Right kidney (tissue), 1 donor: Measurements from ENCODE around the gene INO80.
"Not testable (repeated sequence)": the region's sequence is repeated elsewhere in the genome, so short reads cannot be mapped to it uniquely, and the experiment has no call there.

Experiments
- DNase-seq: peaks from one replicate; pipeline ENCODE4 v3.0.0-alpha.2; 2016

Gene INO80

DNA sequence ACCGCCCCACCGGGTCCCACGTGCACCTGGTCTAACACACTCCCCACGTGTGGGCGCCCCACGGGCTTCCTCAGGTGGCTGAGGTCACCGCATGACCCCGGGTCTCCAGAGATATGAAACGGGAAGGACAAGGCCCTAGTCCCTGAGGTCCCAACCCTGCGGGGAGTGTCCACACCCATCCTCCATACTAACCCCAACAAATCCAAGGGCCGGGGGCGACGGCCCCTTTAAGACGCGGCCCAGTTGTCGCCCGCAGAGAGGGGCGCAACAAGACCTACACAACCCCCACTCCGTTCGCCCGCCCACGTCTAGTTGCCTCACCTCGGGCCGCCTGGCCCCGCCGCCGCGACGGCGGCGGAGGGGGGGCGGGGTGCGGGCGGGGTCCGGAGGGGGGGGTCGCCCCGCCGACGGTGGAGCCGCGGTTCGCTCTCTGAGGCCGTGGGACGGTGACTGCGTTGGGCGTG, 396 bp downstream of the INO80 start:
- no peak for DNase-seq

DNA sequence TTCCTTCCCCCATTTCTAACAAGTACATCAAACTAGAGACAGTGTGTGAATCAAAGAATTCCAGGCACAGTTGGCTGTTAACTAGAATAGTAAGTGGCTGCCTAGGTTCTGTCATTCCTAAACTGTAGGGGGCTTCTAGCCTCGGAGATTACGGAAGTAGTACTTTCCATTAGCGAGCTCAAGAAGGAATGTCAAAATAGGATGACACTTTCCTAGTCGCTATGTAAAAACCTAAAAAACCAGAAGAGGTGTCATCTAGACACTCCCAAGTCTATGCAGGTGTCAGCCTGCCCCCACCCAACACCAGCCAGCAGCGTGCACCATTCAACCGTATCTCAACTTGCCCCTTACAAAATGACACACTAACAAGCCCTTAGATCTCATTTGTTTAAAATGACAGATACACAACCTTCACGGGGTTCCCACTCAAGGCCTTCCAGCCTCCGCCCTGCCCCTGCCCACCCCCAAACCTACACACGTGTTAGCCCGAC, 874 bp downstream of the INO80 start:
- DNase-seq = peak; percentile 74

GRCh38 chr15:41106947-41107346, 9.1 kb downstream of the INO80 start:
- no peak for DNase-seq

- DNase-seq = no peak
These were observed 10.4 kb downstream of the INO80 start for GRCh38 chr15:41105348-41106334.

- no peak for DNase-seq
These were observed 11.8 kb downstream of the INO80 start for GRCh38 chr15:41104234-41104633.

GRCh38 chr15:41102854-41103253, 13.2 kb downstream of the INO80 start:
- no peak for DNase-seq

- no peak for DNase-seq
These were observed 19.9 kb downstream of the INO80 start for GRCh38 chr15:41096178-41096577.

- no peak for DNase-seq
These were observed 31.1 kb downstream of the INO80 start for GRCh38 chr15:41085029-41085428.

GRCh38 chr15:41080144-41080543, 35.9 kb downstream of the INO80 start:
- no peak for DNase-seq

GRCh38 chr15:41079717-41080116, 36.4 kb downstream of the INO80 start:
- no peak for DNase-seq

DNA sequence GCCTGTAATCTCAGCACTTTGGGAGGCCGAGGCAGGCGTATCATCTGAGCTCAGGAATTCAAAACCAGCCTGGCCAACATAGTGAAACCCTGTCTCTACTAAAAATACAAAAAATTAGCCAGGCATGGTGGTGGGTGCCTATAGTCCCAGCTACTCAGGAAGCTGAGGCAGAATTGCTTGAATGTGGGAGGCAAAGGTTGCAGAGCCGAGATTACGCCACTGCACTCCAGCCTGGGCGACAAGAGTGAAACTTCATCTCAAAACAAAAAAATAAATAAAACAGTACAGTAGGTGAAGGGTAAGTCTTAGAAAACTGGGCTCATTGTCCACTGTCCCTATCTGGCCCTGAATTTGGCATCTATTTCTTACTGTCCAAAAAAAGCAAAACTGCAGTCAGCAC, 37.2 kb downstream of the INO80 start:
- not testable (repeated sequence) for DNase-seq

DNA sequence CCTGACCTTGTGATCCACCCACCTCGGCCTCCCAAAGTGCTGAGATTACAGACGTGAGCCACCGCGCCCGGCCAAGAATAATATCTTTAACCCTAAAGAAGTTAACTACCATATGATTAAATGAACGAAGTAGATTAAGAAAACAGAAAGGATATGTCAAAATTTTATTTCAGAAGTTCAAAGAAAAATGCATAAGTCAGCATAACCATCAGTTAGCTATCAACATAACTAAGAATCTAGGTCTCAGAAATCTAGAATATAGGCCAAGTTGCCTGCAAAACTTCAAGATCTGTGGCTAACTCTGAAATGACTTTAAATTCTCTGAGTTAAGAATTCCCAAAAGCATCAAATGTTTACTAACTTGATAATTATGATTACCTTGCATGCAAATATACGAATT, 38.0 kb downstream of the INO80 start:
- no peak for DNase-seq

- no peak for DNase-seq
These were observed 43.1 kb downstream of the INO80 start for GRCh38 chr15:41073028-41073427.

GRCh38 chr15:41072013-41072412, 44.1 kb downstream of the INO80 start:
- no peak for DNase-seq

GRCh38 chr15:41066516-41066915, 49.6 kb downstream of the INO80 start:
- DNase-seq = no peak

GRCh38 chr15:41061667-41062066, 54.4 kb downstream of the INO80 start:
- DNase-seq = no peak

DNA sequence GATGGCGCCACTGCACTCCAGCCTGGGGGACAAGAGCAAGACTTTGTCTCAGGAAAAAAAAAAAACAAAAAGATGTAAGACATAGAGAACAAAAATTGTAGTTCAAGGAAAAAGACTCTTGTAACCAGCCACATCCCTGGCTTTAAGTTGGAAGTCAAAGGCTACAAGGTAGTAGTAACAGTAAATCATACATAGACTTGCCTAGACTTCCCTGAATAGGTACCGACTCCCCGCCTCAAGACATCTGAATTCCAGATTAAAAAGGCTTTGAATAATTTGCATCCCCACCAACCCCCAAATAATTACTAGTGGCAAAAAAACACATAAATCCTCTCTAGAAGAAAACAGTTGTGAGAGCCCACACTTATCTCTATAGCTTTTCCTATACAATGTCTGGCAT, 55.6 kb downstream of the INO80 start:
- DNase-seq = no peak

DNA sequence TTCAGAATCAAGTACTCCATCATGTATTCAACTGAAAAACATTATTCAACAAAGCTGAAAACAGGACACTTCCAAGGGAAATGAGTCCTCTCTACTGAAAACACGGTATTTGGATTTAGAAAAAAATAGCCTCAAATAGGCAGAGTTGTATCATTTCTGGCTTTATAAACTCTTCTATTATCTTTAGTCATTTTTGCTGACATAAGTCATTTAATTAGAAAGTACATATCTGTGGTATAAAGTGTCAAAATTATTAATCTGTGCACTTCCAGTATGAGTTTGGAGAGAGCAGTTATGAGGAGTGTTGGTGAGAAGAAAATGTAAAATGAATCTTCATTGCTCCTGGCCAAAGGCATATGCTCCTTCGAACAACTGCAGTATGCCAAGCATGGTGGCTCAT, 59.3 kb downstream of the INO80 start:
- DNase-seq = no peak

DNA sequence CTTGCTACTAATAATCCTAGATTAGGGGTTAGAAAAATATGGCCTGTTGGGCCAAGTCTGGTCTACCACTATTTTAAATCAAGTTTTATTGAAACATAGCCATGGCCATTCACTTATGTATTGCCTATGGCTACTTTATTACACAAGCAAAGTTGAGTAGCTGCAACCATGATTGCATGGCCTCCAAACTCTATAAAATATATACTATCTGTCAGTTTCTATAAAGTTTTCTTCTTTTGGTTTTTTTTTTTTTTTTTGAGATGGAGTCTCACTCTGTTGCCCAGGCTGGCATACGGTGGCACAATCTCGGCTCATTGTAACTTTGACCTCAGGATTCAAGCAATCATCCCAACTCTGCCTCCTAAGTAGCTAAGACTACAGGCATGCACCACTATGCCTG, 60.4 kb downstream of the INO80 start:
- DNase-seq = no peak

DNA sequence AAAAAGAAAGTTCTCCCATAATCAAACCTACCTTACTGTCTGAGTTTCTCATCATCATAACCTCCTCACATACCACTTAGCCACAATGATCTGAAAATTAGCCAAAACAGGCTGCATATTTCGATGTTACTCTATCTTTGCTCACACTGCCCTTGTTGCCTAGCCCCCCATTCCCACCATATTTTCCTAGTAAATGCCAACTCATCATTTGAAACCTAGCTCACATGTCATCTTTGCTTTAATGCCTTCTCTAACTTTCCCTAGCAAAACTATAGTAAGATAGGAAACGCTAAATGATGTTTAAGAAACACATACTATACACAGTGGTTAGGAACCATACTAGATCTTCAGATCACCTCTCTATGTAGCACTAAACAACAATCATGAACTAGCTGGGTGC, 64.9 kb downstream of the INO80 start:
- DNase-seq = no peak

DNA sequence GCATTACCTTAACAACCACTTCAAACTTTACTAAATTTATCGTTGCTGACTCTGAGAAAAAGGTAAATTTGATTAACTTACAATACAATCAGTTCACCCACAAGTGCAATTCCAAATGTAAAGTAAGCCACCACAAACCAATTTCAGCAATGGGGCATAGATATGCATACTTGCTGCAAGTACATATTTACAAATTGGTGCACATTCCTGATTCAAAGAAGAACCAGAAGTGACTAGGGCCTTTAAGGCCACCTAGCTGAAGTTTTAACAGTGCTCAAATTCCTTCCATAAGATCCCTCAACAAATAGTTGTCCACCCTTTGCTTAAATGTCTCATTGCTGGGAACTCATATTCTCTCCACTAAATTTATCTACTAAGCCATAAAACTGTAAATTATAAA, 67.2 kb downstream of the INO80 start:
- DNase-seq = no peak

GRCh38 chr15:41048397-41048796, 67.7 kb downstream of the INO80 start:
- DNase-seq = no peak

DNA sequence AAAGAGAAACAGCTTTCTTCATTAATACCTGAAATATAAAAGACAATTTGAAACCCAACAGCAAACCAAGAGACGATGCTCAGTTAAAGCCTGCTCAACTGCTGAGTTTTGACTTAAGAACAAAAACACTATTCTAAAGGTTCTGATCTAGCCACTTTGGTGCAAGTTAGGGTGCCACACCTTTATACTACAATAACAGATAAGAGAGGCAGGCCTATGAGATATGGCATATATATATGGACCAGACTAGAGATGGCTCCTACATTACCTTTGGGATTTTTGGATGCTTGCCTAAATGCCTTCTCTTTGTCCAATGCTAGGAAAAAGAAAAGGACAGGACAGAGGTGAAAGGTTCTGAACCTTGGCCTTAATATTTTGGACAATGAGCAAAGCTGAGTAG, 68.6 kb downstream of the INO80 start:
- DNase-seq = no peak
